T-helper 2 cell treated with Interferon-gamma antibody and Interleukin-4, amounts not matched to agents 100 ng/mL and 5 ng/mL, for 36 hours (primary cell): ENCODE measurements around the gene TEDC1. TPM values are rescaled to one million over a fixed set of nuclear protein-coding genes. Genes with fewer than 3 reads are reported as not detected.

Source experiments
- intact Hi-C: fragments of 100-400 bp; cut with micrococcal nuclease; formaldehyde crosslinking; loops from one replicate; pipeline ENCODE4 v1.15.1; 2023
- total RNA-seq: library from RNA; stranded (reverse); gene quantifications from 2 replicates; pipeline ENCODE4 v1.2.3, GENCODE V29; 2022

TEDC1 gene, protein sequence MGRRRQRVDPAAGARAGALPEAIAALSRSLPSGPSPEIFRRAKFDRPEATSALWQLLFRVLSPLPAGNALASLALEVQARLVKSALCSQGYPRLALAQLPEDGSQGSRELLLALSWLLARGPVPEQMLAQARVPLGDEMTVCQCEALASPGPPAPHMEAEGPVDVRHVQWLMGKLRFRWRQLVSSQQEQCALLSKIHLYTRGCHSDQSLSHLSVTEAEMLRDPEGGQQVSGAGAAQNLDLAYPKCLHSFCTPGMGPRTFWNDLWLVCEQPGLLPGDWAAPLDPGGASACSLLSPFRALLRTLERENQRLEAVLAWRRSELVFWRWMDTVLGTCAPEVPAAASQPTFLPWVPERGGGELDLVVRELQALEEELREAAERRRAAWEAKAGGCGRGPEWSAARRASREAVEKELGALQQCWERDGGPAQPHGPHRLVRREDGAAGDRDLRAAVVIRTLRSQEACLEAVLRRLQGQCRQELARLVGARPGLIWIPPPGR
- total RNA-seq, result 42.6 and 43.1 TPM in 2 replicates

DNA sequence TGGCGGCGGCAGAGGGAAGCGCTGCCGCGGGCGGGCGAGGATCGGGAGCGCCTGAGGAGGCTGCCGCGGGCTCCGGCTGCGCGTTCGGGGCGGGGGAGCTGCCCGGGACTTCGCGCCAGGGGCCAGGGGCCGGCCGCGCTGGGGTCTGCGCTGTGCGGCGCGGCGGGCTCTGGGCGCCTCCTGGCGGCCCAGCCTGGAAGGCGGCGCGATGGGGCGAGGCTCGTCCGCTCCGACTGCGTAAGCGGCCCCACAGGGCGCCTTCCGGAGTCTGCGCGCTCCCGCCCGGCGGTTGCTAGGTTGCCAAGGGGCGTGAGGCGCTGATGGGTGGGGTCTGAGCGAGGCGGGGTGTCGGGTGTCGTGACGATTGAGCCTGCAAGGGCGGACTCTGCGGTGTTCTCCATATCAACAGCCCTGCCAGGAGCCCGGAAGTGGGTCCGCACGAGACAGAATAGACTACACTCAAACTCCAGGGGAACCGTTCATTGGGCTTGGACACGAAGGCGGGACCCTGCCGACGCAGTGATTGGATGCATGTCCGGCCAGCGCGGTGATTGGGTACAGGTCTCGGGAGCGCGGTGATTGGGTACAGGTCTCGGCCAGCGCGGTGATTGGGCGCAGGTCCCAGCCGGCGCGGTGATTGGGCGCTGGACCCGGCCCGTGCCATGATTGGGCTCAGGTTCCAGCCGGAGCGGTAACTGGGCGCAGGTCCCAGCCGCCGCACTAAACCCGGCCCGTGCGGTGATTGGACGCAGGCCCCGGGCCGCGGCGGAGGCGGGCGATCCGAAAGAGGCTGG is at the start of gene TEDC1:
Gene TEDC1, plus strand, starts transcription at position 675 of the 794 bp plus-strand sequence. CDS start 130 bp downstream, outside the sequence.
- intact Hi-C loops, result loop anchor here (1.0 to 10.0 kb wide), 11 partner anchors 9 to 1773 kb away; partner anchors contain the start of genes BRF1, CLBA1, CRIP2 and MTA1

DNA sequence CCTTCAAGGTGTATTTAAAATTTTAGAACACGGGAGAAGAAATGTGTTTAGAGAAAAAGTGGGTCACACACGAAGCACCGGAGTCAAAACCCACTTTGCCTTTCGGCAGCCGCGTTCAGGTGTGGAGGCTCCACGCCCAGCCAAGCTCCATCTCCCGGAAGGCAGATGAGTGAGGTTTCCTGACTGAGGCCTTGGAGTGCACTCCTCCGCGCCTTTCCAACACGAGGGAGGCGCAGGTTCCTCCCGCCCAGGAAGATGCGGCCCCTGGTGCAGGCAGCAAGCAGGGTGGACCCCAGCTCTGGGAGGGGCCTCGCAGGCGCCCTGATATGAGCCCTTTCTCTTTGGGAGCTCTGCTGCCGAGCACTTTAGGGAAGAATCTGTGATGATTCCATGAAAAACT is 48.9 kb upstream of the TEDC1 start:
- intact Hi-C loops, result no loop called here

- intact Hi-C loops, result no loop called here
These were observed 48.2 kb upstream of the TEDC1 start for GRCh38 chr14:105442834-105443233.

DNA sequence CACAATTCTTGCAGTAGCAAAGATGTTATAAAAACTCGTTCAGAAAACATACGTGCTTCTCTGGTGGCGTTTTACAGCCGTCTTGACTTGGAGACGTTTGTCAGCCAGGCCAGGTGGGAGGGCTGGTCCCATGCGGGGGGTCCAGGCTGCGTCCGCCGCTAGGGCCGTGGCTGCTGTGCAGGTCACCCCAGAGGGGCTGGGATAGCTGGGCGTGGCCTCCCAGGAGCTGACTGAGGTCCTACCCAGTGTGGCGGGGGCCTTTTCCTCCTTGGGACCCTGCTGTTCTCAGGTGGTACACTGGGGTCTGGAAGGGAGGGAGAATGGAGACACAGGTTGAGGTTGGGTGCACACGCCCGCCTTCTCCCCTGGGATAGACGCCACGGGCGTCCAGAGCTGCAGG is 46.2 kb upstream of the TEDC1 start:
- intact Hi-C loops, result no loop called here

GRCh38 chr14:105445290-105445689 is 45.8 kb upstream of the TEDC1 start:
- intact Hi-C loops, result no loop called here

- intact Hi-C loops, result no loop called here
These were observed 44.9 kb upstream of the TEDC1 start for GRCh38 chr14:105445901-105446845.

GRCh38 chr14:105446971-105447370 is 44.1 kb upstream of the TEDC1 start:
- intact Hi-C loops, result no loop called here

DNA sequence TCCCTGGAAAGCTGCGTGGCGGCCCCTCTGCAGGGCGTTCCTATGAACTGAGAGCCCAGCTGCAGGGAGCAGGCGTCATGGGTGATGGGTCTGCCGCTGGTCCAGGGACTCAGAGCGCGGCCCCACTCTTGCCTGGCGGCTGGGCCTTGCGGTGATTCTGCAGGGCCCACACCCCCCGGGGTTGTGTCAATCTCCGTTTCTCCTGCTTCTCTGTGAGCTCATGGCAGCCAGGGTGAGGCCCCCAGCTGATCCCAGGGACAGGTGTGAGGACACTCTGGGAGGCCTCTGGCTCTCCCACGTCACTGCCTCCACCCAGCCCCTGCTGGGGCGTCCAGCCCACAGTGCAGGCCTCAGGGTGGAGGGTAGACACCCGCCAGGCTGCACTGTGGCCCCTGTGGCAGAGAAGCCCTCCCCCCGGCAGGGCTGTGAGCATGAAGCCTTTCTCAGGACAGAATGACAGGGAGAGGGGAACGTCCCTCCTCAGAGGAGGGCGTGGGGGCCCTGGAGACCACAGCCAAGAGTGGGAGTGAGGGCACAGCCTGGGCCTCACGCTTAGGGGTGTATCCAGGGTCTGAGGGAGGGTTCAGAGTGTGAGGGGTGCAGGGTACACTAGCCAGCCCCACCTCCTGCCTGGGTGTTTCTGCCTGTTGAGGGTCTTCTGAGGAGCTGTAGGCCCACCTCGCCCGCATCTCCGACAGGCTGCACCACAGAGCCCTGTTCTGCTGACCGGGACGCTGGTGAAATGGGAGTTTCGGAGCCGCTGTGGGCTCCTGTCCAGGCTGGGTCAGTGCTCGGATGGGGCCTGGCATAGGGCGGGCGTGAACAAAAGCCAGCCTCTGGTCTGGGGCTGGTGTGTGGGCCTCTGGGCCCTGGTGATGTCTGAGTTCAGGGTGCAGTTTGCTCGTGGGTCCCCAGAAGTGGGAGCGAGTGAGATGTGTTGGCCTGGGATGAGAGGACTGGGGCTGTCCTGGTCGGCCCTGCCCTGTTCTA is 43.1 kb upstream of the TEDC1 start:
- intact Hi-C loops, result loop anchor here (1.0 to 2.0 kb wide), 3 partner anchors 43 to 79 kb away; partner anchors contain the start of genes TEDC1 and TMEM121

- intact Hi-C loops, result loop anchor here (1.0 to 2.0 kb wide), 3 partner anchors 43 to 78 kb away; partner anchors contain the start of genes TEDC1 and TMEM121
These were observed 42.3 kb upstream of the TEDC1 start for GRCh38 chr14:105448706-105449111.

DNA sequence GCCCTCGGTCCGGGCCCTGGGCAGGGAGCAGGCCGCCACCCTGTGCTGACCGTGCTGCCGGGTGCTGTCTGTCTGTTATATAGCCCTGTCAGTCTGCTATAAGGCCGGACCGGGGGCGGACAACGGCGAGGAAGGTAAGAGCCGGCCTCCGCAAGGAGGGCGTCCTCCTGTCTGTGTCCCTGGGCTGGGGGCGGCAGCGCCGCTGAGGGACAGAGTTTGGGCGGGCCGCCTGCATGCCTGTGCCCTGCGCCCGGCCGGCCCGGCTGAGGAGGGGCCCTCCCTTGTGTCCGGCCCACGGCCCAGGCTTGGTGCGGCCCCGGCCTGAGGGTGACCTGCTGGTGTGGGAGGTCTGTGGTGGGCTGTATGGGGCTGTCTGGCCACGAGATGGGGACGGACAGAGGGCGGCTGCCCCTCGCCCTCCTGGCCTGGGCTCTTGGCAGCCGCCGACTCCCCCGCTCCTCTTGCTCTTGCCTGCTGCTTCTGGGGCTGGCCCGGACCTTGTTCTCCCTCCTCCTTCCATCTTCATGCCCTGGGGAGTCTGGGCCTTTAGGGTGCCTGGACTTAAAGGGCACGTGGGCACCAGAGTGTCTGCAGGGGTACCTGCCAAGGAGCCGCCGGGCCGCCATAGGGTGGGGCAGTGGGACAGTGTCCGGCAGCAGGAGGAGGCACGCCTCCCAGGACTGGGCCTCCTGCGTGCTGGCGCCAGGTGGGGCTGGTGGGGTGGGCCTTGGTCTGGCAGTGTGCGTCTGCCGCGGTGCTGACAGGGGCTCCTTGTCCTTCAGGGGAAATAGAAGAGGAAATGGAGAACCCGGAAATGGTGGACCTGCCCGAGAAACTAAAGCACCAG is 41.5 kb upstream of the TEDC1 start:
- intact Hi-C loops, result loop anchor here (2.0 kb wide), 1 partner anchor 77 kb away; the partner anchor contains the start of gene TMEM121

- intact Hi-C loops, result no loop called here
These were observed 40.9 kb upstream of the TEDC1 start for GRCh38 chr14:105450123-105450505.

DNA sequence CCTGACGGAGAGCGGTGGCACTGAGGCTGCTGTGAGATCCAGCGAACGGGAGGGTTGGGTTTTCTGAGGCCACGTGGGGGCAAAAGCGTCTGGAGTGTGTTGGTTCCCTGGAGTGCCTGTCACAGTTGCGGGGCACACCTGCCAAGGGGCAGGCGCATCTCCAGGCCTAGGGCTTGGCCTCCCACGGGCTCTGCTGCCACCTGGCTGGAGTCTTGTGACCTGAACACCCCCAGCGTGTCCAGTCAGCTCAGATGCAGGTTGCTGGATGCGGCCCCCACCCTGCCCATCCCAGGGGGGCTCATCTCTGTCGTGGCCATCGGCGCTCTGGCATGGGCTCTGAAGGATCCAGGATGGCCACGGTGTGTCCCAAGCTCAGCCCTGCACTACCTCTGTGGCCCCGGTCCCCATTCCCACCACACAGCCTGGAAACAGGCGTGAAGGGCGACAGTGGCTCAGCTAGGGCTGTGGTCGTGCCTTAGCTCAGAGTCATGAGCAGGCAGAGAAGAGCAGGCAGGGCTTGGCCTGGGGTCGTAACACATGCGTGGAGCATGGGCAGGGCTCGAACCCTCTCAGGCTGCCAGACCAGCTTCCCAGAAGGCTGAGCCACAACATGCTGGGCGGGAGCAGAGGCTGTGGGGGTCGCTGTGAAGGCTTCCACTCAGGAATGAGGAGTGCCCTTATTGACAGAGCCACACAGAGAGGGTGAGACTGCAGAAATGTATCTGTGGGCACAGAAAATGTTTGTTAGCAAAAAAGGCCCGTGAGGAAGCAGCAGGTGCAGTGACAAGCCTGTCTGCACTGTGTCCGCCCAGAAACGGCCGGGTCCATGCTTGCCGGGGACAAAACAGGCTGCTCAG is 40.0 kb upstream of the TEDC1 start:
- intact Hi-C loops, result no loop called here

GRCh38 chr14:105452963-105453362 is 38.1 kb upstream of the TEDC1 start:
- intact Hi-C loops, result no loop called here

DNA sequence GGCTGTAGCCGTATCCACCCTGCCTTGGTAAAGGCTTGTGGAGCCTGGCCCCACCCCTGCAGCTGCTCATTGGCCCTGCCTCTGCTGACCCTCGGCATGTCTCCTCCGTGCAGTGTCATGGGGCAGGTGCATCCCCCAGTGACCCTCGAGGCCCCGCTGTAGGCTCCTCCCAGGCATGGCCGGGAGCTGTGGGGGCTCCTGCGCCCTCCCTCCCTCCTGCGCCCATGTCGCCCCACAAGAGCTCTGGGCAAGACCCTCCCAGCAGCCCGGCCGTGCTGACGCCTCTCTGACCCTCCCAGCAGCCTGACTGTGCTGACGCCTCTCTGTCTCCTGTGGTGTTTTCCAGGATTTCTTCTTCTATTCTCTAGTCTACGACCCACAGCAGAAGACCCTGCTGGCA is 37.2 kb upstream of the TEDC1 start:
- intact Hi-C loops, result no loop called here

DNA sequence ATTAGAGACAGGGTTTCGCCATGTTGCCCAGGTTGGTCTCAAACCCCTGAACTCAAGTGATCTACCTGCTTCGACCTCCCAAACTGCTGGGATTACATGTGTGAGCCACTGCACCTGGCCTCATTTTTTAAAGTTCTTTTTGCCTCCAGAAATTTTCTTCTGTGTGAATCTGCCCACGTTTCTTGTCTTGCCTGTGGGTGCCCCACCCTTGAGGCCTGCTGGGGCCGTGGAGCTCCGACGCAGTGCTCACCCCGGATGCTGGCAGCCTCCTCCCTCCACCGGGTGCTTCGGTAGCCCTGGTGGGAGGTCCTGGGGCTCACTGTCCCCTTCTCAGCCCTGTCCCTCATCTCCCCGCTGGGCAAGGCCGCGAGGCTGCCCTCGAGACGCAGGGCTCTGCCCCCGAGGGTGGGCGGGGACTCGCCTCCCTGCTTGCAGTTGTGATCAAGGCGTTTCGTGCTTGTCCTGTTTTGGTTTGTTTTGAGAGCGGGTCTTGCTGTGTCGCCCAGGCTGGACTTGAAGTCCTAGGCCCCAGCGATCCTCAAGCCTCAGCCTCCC is 35.9 kb upstream of the TEDC1 start:
- intact Hi-C loops, result no loop called here

DNA sequence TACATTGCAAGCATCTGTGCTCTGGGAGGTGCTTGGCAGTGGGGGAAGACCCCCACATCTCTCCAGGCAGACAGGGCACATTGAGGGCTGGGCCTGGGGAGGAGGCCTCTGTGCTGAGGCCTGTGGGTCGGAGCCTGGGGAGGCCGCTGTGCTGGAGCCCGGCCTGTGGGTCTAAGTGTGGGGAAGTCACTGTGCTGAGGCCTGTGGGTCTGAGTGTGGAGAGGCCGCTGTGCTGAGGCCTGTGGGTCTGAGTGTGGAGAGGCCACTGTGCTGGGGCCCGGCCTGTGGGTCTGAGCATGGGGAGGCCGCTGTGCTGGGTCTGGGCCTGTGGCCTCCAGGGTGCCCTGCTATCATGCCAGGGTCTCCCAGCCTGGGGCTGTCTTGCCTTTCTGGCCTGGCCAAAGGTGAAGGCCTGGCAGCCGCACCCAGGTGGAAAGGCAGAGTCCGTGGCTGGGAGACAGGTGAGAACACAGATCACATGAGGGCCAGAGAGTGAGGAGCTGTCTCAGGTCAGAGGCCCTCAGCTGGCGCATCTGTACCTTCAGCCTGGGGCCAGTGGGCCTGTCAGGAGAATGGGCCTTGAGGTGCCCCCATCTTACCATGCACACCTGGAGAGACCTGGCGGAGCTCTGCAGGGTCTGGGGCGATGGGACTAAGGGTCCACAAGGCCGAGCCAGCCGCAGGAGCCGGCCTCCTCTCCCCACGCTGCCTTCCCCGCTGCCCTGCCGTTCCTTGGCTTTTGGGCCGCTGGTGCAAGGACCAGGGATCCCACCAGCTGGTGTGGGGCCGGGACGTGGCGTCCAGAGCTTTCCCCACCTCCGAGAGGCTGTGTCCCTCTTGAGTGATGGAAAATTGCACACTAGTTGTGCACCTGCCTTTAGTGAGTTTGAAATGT is 35.0 kb upstream of the TEDC1 start:
- intact Hi-C loops, result no loop called here
